CD4-positive, alpha-beta T cell treated with Interleukin-12 subunit alpha and Interleukin-12 subunit beta, for 1 hour (primary cell): ENCODE data around the gene KRT7.
"Not testable (repeated sequence)": the region's sequence is repeated elsewhere in the genome, so short reads cannot be mapped to it uniquely, and the experiment has no call there.

Experiments used
- DNase-seq: peaks from one replicate; pipeline ENCODE4 v3.0.0-alpha.2; 2020

The KRT7 gene

GRCh38 chr12:52231305-52232202, 1.5 kb upstream of the KRT7 start:
- DNase-seq = no peak

- no peak for DNase-seq
Observed at GRCh38 chr12:52232203-52232673, 805 bp upstream of the KRT7 start.

GRCh38 chr12:52233462-52234207, 592 bp downstream of the KRT7 start:
- no peak for DNase-seq

- DNase-seq = no peak
Observed at GRCh38 chr12:52234223-52234810, 1.3 kb downstream of the KRT7 start.

- DNase-seq = no peak
Observed at GRCh38 chr12:52235001-52235764, 2.1 kb downstream of the KRT7 start.

- DNase-seq = no peak
Observed at GRCh38 chr12:52235822-52236361, 2.8 kb downstream of the KRT7 start.

GRCh38 chr12:52236386-52237050, 3.5 kb downstream of the KRT7 start:
- DNase-seq = no peak

- DNase-seq = no peak
Observed at GRCh38 chr12:52238207-52238840, 5.3 kb downstream of the KRT7 start.

GRCh38 chr12:52238916-52239646, 6.0 kb downstream of the KRT7 start:
- no peak for DNase-seq

GRCh38 chr12:52239767-52240166, 6.7 kb downstream of the KRT7 start:
- no peak for DNase-seq

- DNase-seq = not testable (repeated sequence)
Observed at GRCh38 chr12:52240247-52240646, 7.2 kb downstream of the KRT7 start.

GRCh38 chr12:52241205-52241842, 8.3 kb downstream of the KRT7 start:
- no peak for DNase-seq

- no peak for DNase-seq
Observed at GRCh38 chr12:52242442-52243258, 9.6 kb downstream of the KRT7 start.

- no peak for DNase-seq
Observed at GRCh38 chr12:52243259-52243855, 10.3 kb downstream of the KRT7 start.

- DNase-seq = peak; percentile 68
Observed at GRCh38 chr12:52243856-52244614, 11.0 kb downstream of the KRT7 start.

GRCh38 chr12:52244615-52244994, 11.6 kb downstream of the KRT7 start:
- DNase-seq = no peak

GRCh38 chr12:52245259-52245961, 12.4 kb downstream of the KRT7 start:
- DNase-seq = no peak
